HepG2 (cell line): ENCODE measurements around the gene TNS1. TPM values are rescaled to one million over a fixed set of nuclear protein-coding genes. Genes with fewer than 3 reads are reported as not detected.

Source experiments
- CBFB ChIP-seq: sonication (generic); formaldehyde crosslinking; IDR thresholded peaks from 2 replicates; pipeline ENCODE4 v1.4.0; 2020; ENCODE audit warnings: missing genetic modification reagents
- FOXA3 ChIP-seq: IDR thresholded peaks from 2 replicates; pipeline ENCODE4 v1.6.1; 2016; ENCODE audit warnings: missing genetic modification reagents, missing compliant biosample characterization
- GFI1 ChIP-seq: sonication (generic); formaldehyde crosslinking; IDR thresholded peaks from 2 replicates; pipeline ENCODE4 v1.5.0; 2020; ENCODE audit warnings: missing genetic modification reagents, mild to moderate bottlenecking, borderline replicate concordance
- KAT7 ChIP-seq: IDR thresholded peaks from 2 replicates; pipeline ENCODE4 v1.6.1; 2018; ENCODE audit warnings: borderline replicate concordance, missing compliant biosample characterization
- YEATS4 ChIP-seq: sonication (generic); formaldehyde crosslinking; IDR thresholded peaks from 2 replicates; pipeline ENCODE4 v1.4.0; 2020; ENCODE audit warnings: missing genetic modification reagents, borderline replicate concordance
- ZBTB7A ChIP-seq: sonication (generic); formaldehyde crosslinking; IDR thresholded peaks from 2 replicates; pipeline ENCODE4 v1.8.0; 2022; ENCODE audit warnings: mild to moderate bottlenecking, missing genetic modification reagents
- ZNF260 ChIP-seq: sonication (generic); formaldehyde crosslinking; IDR thresholded peaks from 2 replicates; pipeline ENCODE4 v1.4.0; 2020; ENCODE audit warnings: missing genetic modification reagents, low read depth, mild to moderate bottlenecking, borderline replicate concordance
- ZNF343 ChIP-seq: sonication (generic); formaldehyde crosslinking; IDR thresholded peaks from 2 replicates; pipeline ENCODE4 v1.4.0; 2020; ENCODE audit warnings: mild to moderate bottlenecking, missing genetic modification reagents
- ZSCAN30 ChIP-seq: sonication (generic); formaldehyde crosslinking; IDR thresholded peaks from 2 replicates; pipeline ENCODE4 v1.5.0; 2020; ENCODE audit warnings: mild to moderate bottlenecking, missing genetic modification reagents
- polyA plus RNA-seq, 8 experiments: library from polyadenylated mRNA; depleted of rRNA in 3 of 8; stranded (reverse) in 7 of 8; unstranded in 1 of 8; fragments of >200 nt; fragmentation: Illumina TruSeq in 4 of 8; extraction: Trizol in 4 of 8; gene quantifications; 2 replicates each; pipeline versions ENCODE4 v1.2.1 to v1.2.3, GENCODE V29; 2011 to 2016; ENCODE audit warnings: low read depth in 4 of 8, missing spikeins in 1 of 8, mixed read lengths in 1 of 8; ENCODE audit not compliant: insufficient read depth in 1 of 8
- total RNA-seq, 5 experiments: library from RNA; depleted of rRNA; stranded (reverse); fragments of >200 nt; fragmentation: Illumina TruSeq; extraction: Trizol; gene quantifications; 2 replicates each; pipeline ENCODE4 v1.2.3, GENCODE V29; 2016; ENCODE audit warnings: low read depth in 1 of 5
- TF ChIP-seq, protein P1 (sequence below): IDR thresholded peaks from 2 replicates; pipeline ENCODE4 v1.6.1; 2016; ENCODE audit warnings: mild to moderate bottlenecking
- TF ChIP-seq, protein P2 (sequence below): sonication (generic); formaldehyde crosslinking; IDR thresholded peaks from 2 replicates; pipeline ENCODE4 v1.4.0; 2020; ENCODE audit warnings: missing genetic modification reagents

Gene TNS1
- total and polyA plus RNA-seq, 2 of the 13 experiments (the other 11 are each of a cell fraction or from before 2014, with no cell fraction given): 1.9 to 118 TPM

DNA sequence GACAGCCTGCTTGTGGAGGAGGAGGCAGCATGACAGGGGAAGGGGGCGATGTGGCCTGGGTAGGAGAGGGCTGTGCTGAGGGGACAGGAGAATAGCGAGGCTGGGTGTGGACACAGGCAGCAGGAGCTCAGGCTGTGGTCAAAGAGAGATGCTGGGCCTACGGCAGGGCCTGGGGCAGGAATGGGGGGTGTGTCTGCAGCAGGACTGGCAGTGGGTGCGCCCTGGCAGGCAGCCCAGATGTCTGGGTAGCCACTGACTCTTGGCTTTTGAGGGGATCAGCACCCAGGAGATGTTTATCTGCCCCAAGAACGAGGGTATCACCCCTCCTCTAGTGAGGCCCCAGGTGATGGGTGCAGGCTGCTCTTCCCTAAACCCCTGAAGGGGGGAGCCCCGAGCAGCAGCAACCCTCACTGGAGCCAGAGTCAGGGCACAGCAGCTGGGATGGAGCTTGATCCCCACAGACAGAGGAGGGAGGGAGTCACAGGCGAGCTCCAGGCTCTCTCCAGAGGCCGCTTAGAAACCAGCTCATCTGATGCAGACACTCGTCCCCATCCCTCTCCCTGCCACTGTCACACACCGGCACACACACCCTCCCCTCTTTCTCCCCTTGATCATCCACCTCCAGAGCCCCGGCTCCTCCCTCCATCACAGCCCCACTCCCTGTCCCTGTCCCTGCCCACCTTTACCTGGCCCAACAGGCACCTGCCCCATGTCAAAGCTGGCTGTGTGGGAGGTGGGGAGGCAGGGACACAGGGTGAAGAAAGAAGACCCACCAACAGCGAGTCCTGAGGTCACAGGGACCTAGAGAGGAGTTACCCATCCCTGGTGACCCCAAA, 29.8 kb upstream of the TNS1 start (continued):
- TF ChIP-seq, protein P1, sequence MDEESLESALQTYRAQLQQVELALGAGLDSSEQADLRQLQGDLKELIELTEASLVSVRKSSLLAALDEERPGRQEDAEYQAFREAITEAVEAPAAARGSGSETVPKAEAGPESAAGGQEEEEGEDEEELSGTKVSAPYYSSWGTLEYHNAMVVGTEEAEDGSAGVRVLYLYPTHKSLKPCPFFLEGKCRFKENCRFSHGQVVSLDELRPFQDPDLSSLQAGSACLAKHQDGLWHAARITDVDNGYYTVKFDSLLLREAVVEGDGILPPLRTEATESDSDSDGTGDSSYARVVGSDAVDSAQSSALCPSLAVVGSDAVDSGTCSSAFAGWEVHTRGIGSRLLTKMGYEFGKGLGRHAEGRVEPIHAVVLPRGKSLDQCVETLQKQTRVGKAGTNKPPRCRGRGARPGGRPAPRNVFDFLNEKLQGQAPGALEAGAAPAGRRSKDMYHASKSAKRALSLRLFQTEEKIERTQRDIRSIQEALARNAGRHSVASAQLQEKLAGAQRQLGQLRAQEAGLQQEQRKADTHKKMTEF (CRISPR knock-in tag): no peak
- TF ChIP-seq, protein P2, sequence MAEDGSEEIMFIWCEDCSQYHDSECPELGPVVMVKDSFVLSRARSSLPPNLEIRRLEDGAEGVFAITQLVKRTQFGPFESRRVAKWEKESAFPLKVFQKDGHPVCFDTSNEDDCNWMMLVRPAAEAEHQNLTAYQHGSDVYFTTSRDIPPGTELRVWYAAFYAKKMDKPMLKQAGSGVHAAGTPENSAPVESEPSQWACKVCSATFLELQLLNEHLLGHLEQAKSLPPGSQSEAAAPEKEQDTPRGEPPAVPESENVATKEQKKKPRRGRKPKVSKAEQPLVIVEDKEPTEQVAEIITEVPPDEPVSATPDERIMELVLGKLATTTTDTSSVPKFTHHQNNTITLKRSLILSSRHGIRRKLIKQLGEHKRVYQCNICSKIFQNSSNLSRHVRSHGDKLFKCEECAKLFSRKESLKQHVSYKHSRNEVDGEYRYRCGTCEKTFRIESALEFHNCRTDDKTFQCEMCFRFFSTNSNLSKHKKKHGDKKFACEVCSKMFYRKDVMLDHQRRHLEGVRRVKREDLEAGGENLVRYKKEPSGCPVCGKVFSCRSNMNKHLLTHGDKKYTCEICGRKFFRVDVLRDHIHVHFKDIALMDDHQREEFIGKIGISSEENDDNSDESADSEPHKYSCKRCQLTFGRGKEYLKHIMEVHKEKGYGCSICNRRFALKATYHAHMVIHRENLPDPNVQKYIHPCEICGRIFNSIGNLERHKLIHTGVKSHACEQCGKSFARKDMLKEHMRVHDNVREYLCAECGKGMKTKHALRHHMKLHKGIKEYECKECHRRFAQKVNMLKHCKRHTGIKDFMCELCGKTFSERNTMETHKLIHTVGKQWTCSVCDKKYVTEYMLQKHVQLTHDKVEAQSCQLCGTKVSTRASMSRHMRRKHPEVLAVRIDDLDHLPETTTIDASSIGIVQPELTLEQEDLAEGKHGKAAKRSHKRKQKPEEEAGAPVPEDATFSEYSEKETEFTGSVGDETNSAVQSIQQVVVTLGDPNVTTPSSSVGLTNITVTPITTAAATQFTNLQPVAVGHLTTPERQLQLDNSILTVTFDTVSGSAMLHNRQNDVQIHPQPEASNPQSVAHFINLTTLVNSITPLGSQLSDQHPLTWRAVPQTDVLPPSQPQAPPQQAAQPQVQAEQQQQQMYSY: no peak
- TF ChIP-seq ZNF260 (CRISPR knock-in tag) (no peak), CBFB (CRISPR knock-in tag) (no peak), KAT7 (CRISPR knock-in tag) (no peak), ZBTB7A (no peak), ZNF343 (CRISPR knock-in tag) (no peak), ZSCAN30 (no peak), GFI1 (CRISPR knock-in tag) (no peak), YEATS4 (CRISPR knock-in tag) (no peak), FOXA3 (CRISPR knock-in tag) (no peak)
